Ovary (tissue), 3 donors: ENCODE results near the gene CACNA1E.

Experiments
- CTCF ChIP-seq, 3 donors: fragments of 450-650 bp in 2 of 3; fragments of 200-600 bp in 1 of 3; IDR thresholded peaks; one replicate each; pipeline versions ENCODE4 v1.5.1 to v1.8.0; 2016 to 2022; ENCODE audit warnings: antibody characterized with exemption in 3 of 3, mild to moderate bottlenecking in 1 of 3
- POLR2A ChIP-seq: fragments of 450-650 bp; IDR thresholded peaks from one replicate; pipeline ENCODE4 v1.6.1; 2017; ENCODE audit warnings: antibody characterized with exemption, mild to moderate bottlenecking, moderate library complexity
- donor health status: DM: no; HTN: no; CAD: no.

GRCh38 chr1:181482001-181482430 is 1.3 kb upstream of the CACNA1E start:
- TF ChIP-seq POLR2A (no peak), CTCF (IDR thresholded peaks at IDR 0.05) (no peak)
